22Rv1 (cell line): ENCODE measurements around the gene CNPY1.

Experiments
- H3K27ac ChIP-seq: fragments of 450-650 bp; 2 replicates; pipeline ENCODE4 v1.5.1; 2017
- ZFX ChIP-seq: fragments of 450-650 bp; IDR thresholded peaks from 2 replicates; pipeline ENCODE4 v1.6.1; 2017; ENCODE audit warnings: antibody characterized with exemption, borderline replicate concordance
- TF ChIP-seq, protein P1 (sequence below): fragments of 450-650 bp; IDR thresholded peaks from 2 replicates; pipeline ENCODE4 v1.5.1; 2017; ENCODE audit warnings: mild to moderate bottlenecking

Gene CNPY1

DNA sequence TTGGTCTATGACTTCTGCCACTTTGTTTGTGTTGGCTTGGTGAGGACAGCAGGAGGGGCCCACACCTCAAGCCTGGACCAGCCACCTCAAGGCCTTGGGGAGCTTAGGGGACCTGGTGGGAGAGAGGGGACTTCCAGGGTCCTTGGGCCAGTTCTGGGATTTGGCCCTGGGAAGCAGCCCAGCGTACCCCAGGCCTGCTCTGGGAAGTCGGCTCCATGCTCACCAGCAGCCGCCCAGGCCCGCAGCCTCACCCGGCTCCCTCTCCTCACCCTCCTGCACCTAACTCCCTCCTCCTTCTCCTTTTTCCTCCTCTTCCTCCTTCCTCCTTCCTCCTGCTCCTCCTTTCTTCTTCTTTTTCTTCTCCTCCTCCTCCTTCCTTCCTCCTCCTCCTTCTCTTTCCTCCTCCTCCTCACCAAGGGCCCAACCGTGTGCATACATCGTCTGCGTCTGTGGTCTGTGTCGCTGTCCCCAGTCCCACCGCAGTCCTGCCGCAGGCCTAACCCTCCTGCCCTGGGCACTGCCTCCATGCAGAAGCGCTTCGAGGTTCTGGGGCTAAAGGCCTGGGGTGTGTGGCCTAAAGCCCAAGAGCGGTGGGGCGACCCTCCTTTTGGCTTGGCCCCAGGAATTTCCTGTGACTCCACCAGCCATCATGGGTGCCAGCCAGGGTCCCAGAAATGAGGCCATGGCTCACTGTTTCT, 83.1 kb downstream of the CNPY1 start:
- no peak overlapping the region for H3K27ac ChIP-seq
- TF ChIP-seq, protein P1, sequence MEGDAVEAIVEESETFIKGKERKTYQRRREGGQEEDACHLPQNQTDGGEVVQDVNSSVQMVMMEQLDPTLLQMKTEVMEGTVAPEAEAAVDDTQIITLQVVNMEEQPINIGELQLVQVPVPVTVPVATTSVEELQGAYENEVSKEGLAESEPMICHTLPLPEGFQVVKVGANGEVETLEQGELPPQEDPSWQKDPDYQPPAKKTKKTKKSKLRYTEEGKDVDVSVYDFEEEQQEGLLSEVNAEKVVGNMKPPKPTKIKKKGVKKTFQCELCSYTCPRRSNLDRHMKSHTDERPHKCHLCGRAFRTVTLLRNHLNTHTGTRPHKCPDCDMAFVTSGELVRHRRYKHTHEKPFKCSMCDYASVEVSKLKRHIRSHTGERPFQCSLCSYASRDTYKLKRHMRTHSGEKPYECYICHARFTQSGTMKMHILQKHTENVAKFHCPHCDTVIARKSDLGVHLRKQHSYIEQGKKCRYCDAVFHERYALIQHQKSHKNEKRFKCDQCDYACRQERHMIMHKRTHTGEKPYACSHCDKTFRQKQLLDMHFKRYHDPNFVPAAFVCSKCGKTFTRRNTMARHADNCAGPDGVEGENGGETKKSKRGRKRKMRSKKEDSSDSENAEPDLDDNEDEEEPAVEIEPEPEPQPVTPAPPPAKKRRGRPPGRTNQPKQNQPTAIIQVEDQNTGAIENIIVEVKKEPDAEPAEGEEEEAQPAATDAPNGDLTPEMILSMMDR, result no peak
- TF ChIP-seq ZFX, result no peak

DNA sequence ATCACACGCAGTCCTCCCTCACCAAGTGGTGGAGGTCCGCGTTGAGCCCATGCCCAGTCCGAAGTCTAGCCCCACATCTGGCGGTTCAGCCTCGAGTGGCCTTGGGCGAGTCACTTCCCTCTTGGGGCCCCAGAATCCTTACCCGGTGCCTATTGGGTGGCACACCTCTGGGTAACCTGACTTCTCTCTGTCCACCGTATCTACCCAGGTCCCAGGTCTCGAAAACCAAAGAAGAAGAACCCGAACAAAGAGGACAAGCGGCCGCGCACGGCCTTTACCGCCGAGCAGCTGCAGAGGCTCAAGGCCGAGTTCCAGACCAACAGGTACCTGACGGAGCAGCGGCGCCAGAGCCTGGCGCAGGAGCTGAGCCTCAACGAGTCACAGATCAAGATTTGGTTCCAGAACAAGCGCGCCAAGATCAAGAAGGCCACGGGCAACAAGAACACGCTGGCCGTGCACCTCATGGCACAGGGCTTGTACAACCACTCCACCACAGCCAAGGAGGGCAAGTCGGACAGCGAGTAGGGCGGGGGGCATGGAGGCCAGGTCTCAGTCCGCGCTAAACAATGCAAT, 84.1 kb downstream of the CNPY1 start:
- H3K27ac ChIP-seq, result no peak overlapping the region
- TF ChIP-seq, protein P1, result no peak
- TF ChIP-seq ZFX, result no peak

DNA sequence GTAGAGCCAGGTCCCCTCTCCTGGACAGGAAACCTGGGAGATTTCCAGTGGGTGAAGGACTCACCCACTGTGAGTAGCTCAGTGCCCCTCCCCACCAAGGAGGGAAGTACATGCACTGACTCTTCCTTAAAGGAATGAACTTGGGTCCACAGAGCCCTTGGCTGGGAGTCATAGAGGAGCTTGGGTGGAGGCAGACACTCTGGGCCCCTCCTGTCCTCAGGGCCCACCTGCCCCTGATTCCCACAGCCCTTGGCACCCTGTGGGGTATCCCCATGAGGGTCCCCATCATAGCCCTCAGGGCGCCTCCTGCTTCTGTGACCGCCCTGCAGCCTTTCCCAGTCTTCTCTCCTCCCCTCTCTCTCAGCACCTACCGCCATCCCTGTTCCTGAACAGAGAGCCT, 84.7 kb downstream of the CNPY1 start:
- H3K27ac ChIP-seq, result no peak overlapping the region
- TF ChIP-seq, protein P1, result no peak
- TF ChIP-seq ZFX, result no peak

DNA sequence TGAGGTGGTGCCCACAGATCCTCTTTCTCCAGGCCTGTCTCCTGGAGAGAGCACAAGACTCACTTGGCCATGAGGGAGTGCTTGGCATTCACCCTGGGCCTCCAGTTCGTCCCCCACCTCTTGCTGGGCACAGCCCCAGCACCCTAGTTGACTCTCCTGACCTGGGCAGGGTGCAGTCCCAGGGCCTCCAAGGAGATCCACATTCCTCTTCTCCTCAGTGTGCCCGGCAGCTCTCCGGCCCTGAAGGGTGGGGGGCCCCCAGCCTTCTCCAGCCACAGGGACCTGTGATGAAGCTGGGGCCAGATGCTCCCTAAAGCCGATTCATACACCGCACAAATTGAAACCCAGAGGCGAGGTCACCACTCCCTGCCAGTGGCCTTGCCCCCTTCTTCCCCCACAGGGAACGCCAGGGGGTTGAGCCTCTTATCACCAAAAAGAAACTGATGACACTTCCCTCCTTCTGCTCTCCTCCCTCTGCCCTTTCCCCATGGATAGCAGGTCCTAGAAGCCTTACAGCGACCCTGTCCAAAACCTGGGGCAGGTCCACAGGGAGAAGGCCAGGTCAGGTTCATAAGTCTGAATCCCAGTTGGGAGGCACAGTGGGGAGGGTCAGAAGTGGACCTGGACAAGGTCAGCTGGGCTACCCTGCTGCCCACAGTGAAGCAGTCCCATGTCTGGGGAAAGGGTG, 85.3 kb downstream of the CNPY1 start:
- no peak for TF ChIP-seq ZFX
- TF ChIP-seq, protein P1, result no peak
- no peak overlapping the region for H3K27ac ChIP-seq

DNA sequence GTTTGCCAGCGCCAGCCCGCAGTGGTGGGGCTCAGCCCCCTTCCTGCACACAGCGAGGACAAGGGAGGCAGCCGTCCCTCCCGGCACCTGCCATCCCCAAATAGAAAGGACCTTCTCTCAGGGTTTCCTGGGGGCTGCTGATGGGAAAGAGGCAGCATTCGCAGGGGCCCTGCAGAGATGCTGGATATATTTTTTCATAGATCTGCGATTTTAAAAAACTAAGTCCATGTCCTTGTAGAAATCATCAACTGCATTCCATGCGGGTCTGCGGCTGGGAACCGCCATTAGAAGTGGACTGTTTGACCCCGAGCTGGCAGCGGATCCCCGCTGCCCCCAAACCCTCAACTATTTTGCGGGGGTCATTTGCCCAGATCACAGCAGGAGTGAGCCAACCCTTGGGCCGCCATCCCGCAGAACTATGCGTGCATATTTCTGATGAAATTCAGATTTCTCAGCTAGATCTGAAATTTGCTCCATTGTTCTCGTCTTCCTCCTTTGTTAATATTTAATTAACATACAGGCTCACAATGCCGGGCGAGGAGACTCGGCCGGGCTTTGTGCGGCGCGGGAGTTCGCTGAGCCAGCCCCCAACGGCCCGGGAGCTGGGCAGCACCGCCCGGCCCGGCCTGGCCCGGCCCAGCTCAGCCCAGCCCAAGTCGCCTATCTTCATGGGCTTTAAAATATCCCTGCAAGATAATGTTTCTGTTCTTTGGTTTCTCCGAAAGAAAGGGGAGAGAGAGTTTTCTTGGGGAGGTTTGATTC, 86.5 kb downstream of the CNPY1 start:
- TF ChIP-seq ZFX, result no peak
- TF ChIP-seq, protein P1, result no peak
- no peak overlapping the region for H3K27ac ChIP-seq

DNA sequence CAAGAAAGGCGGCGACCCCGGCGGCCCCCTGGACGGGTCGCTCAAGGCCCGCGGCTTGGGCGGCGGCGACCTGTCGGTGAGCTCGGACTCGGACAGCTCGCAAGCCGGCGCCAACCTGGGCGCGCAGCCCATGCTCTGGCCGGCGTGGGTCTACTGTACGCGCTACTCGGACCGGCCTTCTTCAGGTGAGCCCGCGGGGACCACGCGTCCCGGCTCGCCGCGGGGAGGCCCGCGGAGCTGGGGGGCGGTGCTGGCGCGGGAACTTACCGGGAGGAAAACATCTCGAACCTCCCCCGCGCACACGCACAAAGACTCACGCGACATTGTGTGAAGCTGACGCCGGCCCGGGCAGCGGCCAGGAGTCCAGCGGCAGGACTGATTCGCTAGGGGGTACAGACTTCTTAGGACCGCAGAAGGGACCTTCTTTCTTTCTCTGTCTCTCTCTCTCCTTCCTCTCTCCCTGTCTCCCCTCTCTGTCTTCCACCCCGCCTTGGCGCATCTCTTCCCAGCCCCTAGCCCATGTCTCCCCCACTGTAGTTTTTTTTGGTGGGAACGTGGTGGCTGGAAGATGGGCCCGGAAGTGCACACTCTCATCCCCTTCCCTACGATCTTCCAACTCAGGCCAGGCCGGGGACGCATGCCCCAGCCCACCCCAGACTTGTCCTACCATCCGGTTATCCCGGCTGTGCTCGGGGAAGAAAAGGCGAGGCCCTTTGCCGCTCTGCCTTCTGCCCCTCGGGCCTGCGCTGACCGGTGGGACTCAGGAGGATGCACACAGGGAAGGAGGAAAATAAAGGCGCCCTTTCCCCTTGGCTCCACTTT, 87.3 kb downstream of the CNPY1 start:
- no peak overlapping the region for H3K27ac ChIP-seq
- TF ChIP-seq ZFX, result no peak
- TF ChIP-seq, protein P1, result no peak
